Measurements from ENCODE around the gene QSOX1.

Gene QSOX1

GRCh38 chr1:180156631-180157091 is 2.0 kb downstream of the QSOX1 start:
- H3K4me1 Mint-ChIP-seq: peaks cover 28% of the 10 kb centered on the region
- no peak overlapping the region for H3K27ac Mint-ChIP-seq
- no peaks in the 10 kb centered on the region for H3K27me3 Mint-ChIP-seq
- DNase-seq (ENCODE audit: low spot score in 2 of 2) (no peak), ATAC-seq (ENCODE audit: low read depth) (no peak)
- no peaks in the 10 kb centered on the region for H3K9me3 Mint-ChIP-seq
- no peak overlapping the region for H3K4me3 Mint-ChIP-seq
- H3K36me3 Mint-ChIP-seq: peaks cover 1% of the 10 kb centered on the region

- no peak overlapping the region for H3K4me3 Mint-ChIP-seq
- peaks cover 28% of the 10 kb centered on the region for H3K4me1 Mint-ChIP-seq
- no peaks in the 10 kb centered on the region for H3K27me3 Mint-ChIP-seq
- no peaks in the 10 kb centered on the region for H3K9me3 Mint-ChIP-seq
- H3K27ac Mint-ChIP-seq: no peak overlapping the region
- peaks cover 1% of the 10 kb centered on the region for H3K36me3 Mint-ChIP-seq
- no peak for DNase-seq (ENCODE audit: low spot score in 2 of 2)
- no peak for ATAC-seq (ENCODE audit: low read depth)
These were observed 2.4 kb downstream of the QSOX1 start for GRCh38 chr1:180157108-180157507.

DNA sequence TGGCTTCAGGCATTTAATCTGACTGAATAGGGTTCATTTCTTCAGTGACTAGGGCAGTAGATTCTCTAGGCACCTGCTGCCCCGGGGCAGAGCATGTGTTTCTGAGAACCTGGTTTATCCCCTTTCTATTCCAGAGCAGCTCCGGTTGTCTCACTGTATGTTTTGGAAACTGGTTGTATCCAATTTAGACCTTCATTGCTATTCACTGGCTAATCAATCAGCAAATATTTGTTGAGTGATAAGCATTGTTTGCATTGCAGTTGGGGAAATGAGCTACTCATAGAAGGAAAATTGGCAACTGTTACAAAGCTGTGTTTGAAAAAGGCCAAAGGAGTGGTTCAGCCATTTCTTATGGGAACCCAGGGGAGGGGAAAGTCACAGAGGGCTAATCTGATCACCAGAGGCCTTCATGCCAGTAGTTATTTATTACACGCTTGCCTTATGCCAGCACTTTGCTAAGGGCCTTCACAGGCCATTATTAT is 2.9 kb downstream of the QSOX1 start:
- ATAC-seq (ENCODE audit: low read depth) (no peak), DNase-seq (ENCODE audit: low spot score in 2 of 2) (no peak)
- Mint-ChIP-seq H3K4me1 (peaks cover 28% of the 10 kb centered on the region), H3K4me3 (no peak overlapping the region), H3K9me3 (no peaks in the 10 kb centered on the region), H3K36me3 (peaks cover 1% of the 10 kb centered on the region), H3K27ac (no peak overlapping the region), H3K27me3 (no peaks in the 10 kb centered on the region)

DNA sequence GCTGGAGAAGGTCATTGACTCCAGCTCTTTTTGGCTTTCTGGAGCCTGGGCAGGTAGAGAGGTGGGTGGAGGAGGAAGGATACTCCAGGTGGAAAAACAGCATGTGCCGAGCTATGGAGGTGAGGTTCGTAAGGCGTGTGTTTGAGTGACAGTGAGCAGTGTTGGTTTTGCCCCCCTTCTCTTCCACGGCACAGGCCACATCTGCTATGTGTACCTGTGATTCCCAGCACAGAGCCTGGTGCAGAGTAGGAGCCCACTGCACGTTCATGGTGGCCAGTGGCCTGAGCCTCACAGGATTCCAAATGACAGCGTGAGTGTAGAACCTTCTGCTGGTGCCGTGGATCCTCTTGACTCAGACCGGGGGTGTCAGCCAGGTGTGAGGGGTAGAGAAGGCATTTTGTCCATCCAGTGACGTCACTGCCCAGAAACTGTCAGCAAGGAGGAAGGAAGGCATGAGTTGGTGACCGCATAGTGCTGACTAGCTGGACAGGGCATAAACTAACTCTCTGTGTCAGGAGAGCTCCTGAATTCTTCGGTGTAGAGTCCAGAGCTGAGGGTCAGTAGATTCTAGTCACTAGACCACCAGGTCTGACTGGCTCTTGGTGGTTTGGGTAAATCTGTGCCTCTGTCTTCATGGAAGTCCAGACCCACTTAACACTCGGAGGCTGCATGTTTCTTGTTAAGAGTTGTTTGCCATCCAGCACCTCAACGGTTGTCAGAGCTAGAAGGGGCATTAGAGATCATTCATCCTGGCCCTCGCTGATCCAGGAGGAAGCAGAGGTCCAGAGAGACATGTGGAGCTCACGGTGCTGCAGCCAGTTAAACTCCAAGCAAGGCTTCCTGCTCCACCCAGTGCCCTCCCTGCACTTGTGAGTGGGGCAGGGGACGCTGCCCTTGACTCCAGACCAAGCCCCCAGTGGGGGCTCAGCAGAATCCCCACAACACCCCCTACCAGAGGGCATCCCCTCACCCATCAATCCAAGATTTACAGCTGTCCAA is 3.8 kb downstream of the QSOX1 start:
- Mint-ChIP-seq H3K9me3 (no peaks in the 10 kb centered on the region), H3K27ac (no peak overlapping the region), H3K36me3 (peaks cover 1% of the 10 kb centered on the region), H3K27me3 (no peaks in the 10 kb centered on the region), H3K4me3 (no peak overlapping the region), H3K4me1 (peaks cover 28% of the 10 kb centered on the region)
- DNase-seq (ENCODE audit: low spot score in 2 of 2): no peak
- ATAC-seq (ENCODE audit: low read depth): no peak

DNA sequence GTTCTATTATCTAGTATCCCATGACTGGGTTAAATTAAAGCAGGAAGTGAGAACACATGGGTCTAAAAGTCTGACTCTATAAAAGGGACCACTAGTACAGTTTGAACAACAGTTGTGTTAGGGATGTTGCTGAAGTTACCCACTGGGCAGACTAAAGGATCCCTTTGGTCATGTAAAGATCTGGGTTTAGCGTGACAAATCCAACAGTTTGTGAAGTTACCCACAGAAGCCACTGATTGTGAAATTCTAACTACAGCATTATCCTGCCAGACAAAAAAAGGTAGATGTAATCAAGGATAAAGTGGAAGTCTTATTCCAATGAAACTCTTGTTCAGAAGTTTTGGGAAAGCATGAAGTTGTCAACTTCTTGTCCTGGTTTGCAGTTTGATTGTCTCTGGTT is 5.7 kb downstream of the QSOX1 start:
- no peaks in the 10 kb centered on the region for H3K9me3 Mint-ChIP-seq
- H3K36me3 Mint-ChIP-seq: peaks cover 1% of the 10 kb centered on the region
- H3K4me1 Mint-ChIP-seq: peaks cover 23% of the 10 kb centered on the region
- H3K4me3 Mint-ChIP-seq: no peak overlapping the region
- ATAC-seq (ENCODE audit: low read depth): no peak
- H3K27ac Mint-ChIP-seq: no peak overlapping the region
- no peaks in the 10 kb centered on the region for H3K27me3 Mint-ChIP-seq
- DNase-seq (ENCODE audit: low spot score in 2 of 2): no peak

DNA sequence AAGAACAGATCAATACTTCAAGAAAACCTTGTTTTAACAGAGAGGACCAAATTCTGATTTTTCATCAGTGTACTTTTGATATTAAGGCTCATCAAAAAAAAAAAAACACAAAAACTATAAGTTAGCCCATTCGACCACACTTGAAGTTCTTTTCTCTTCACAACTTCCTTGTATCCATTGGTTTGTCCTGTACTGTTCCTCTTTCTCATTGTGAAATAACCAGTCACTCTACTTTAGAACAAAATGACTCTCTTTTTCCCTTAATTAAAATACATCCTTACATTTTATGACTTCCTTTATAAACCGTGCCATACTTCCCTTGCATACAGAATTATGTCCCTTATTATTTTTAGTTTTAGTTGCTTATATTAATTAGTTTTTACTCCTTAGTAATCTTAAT is 8.4 kb downstream of the QSOX1 start:
- Mint-ChIP-seq H3K4me1 (peaks cover 9% of the 10 kb centered on the region), H3K9me3 (no peaks in the 10 kb centered on the region), H3K27me3 (no peaks in the 10 kb centered on the region), H3K36me3 (peaks cover under 1% of the 10 kb centered on the region), H3K27ac (no peak overlapping the region), H3K4me3 (no peak overlapping the region)
- DNase-seq (ENCODE audit: low spot score in 2 of 2): no peak
- ATAC-seq (ENCODE audit: low read depth): no peak

DNA sequence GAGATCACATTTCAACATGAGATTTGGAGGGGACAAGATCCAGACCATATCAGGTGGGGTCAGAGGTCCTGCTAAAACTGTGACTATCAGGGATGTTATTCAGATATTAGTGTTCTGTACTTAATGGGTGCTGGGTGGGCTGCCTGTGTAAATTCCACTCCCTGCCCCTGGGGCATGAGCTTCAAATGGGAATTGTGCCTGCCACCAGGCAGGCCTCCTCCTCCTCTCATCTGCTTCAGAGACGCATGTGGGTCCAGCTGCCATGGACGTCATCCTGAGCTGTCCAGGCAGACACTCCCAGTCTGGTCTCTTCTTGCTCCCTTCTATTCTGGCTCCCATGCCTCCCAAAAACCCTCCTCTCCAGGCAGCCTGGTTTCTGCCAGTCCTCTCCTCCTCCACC is 10.4 kb downstream of the QSOX1 start:
- H3K27me3 Mint-ChIP-seq: no peaks in the 10 kb centered on the region
- H3K9me3 Mint-ChIP-seq: no peaks in the 10 kb centered on the region
- H3K4me3 Mint-ChIP-seq: no peak overlapping the region
- H3K27ac Mint-ChIP-seq: peak overlapping the region; percentile 18
- ATAC-seq (ENCODE audit: low read depth): no peak
- H3K4me1 Mint-ChIP-seq: peaks cover 3% of the 10 kb centered on the region
- no peak for DNase-seq (ENCODE audit: low spot score in 2 of 2)
- no peaks in the 10 kb centered on the region for H3K36me3 Mint-ChIP-seq

DNA sequence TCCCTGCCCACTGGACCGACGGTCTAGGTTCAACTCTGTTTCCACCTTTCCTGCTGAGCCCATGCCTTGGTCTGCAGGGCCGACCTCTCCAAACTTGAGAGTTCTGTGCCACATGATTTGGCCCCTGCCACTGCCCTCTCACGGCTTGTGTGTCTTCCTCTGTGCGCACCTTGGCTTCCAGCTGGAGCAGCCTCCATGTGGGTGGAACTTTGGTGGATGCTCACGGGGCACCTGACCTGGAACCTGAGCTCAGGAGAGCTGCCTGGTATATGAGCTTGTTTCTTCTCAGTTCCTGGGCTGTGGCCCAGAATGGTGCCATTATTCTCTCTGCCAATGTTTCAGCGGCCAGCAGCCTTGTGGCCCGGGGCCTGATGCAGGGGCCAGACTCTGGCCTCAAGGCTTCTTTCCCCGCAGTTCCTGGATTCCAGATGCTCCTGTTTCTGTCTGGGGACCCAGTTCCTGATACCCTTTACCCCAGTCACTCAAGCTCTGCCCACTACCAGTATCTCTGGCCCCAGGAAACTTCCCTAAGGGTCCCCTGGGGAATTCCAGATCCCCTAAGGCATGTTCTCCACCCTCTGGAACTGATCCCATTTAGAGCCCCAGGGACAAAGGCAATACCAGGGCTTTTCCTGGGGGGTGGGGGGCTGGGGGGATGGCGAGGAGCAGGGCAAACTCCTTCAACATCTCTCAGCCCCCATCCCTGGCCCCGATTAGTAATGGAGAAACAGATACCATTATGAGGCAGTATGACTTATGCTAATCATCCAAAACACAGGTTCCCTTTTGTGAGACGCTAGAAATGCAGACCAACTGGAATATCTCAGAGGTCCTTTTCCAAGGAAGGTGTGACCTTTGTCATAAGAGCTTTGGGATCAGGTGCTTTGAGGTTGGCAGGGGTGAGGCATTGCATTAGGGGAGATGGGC is 11.1 kb downstream of the QSOX1 start:
- Mint-ChIP-seq H3K27ac (peak overlapping the region; percentile 18), H3K36me3 (no peaks in the 10 kb centered on the region), H3K27me3 (no peaks in the 10 kb centered on the region), H3K4me1 (peaks cover 3% of the 10 kb centered on the region), H3K4me3 (no peak overlapping the region), H3K9me3 (no peaks in the 10 kb centered on the region)
- DNase-seq (ENCODE audit: low spot score in 2 of 2) (no peak), ATAC-seq (ENCODE audit: low read depth) (no peak)

DNA sequence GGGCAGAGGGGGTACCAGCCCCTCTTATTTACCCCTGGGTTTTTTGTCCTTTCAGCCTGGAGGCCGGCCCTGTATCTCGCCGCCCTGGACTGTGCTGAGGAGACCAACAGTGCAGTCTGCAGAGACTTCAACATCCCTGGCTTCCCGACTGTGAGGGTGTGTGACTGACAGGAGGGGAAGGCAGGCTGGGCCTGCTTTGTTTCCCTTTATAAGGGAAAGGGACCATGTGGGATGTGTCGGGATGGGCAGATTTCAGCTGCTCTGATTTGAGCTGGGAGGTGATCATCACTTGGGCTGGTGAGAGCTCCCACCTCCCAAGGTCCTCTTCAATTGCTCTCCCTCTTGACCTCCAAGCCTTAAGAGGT is 11.7 kb downstream of the QSOX1 start:
- Mint-ChIP-seq H3K27ac (no peak overlapping the region), H3K9me3 (no peaks in the 10 kb centered on the region)
- ATAC-seq (ENCODE audit: low read depth): no peak

DNA sequence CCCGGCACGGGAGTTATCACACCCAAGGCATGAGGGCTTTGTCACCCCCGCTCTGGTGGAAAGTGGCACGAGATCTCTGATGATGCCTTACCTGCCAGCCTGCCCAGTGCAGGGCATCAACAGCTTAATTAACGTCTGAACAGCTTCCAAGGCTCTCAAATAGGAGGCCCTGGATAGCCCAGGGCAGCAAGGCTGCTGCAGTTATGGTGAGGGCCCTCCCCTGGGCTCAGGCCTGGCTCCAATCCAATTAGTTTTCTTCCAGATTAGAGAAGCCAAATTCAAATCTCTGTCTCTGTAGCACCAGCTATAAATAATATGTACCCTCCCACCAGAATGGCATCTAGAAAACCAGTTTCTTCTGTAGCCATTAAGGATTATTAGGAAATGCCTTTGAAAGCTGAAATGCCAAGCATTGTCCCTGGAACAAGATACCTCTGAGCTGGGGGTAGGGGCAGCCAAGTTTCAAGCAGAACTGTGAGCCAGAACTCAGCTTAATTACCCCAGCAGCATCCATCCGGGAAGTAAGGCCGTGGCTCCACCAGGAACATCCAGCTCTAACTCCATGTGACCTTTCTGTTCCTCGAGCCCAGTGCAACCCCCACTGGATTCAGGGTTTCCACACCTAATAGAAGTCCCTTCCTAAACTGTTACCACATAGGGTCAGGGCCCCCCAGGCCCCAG is 12.5 kb downstream of the QSOX1 start:
- H3K27me3 Mint-ChIP-seq: no peaks in the 10 kb centered on the region
- H3K4me3 Mint-ChIP-seq: no peak overlapping the region
- ATAC-seq (ENCODE audit: low read depth) (no peak), DNase-seq (ENCODE audit: low spot score in 2 of 2) (no peak)
- H3K9me3 Mint-ChIP-seq: no peaks in the 10 kb centered on the region
- no peaks in the 10 kb centered on the region for H3K36me3 Mint-ChIP-seq
- no peak overlapping the region for H3K27ac Mint-ChIP-seq
- peaks cover 3% of the 10 kb centered on the region for H3K4me1 Mint-ChIP-seq

More for the DNA sequence above, 11.7 kb downstream of the QSOX1 start:
- Mint-ChIP-seq H3K4me3 (no peak overlapping the region), H3K27me3 (no peaks in the 10 kb centered on the region), H3K36me3 (no peaks in the 10 kb centered on the region), H3K4me1 (peaks cover 3% of the 10 kb centered on the region)
- DNase-seq (ENCODE audit: low spot score in 2 of 2): no peak

DNA sequence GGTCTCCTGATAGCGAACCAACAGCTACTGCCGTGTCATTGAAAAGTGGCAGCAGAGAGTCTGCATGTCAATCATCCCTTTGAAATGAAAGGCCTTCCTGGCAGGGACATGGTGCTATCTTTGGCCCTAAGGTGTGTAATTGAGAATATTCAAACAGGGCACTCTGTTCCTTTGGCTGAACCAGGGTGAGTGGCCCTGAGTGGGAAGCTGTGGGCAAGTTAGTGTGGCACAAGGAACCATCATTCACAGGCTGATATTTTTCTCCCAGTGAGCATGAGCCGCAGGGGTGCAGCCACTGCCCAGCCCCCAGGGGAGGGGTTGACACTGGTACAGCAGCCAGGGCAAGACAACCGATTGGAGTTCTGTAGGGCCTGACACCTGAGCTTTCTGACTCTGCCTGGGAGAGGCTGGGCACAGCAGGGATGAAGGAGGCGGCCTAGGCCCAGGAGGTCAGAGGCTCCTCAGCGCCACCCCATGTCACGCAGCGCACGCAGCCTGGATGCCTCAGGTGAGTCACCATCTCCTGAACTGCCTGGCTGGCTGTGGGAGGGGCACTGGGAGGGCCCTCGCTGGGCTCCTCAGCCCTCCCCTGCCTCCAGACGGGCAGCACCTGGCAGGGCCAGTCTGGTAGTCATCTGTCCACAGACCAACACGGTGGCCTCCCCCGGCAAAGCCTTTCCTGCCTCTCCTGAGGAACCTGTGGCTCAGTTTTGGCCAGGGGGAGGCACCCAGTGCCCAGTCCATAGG is 13.2 kb downstream of the QSOX1 start:
- DNase-seq (ENCODE audit: low spot score in 2 of 2): no peak
- H3K27me3 Mint-ChIP-seq: no peaks in the 10 kb centered on the region
- no peak overlapping the region for H3K27ac Mint-ChIP-seq
- no peak overlapping the region for H3K4me3 Mint-ChIP-seq
- H3K36me3 Mint-ChIP-seq: no peaks in the 10 kb centered on the region
- peaks cover 3% of the 10 kb centered on the region for H3K4me1 Mint-ChIP-seq
- ATAC-seq (ENCODE audit: low read depth): no peak
- no peaks in the 10 kb centered on the region for H3K9me3 Mint-ChIP-seq

DNA sequence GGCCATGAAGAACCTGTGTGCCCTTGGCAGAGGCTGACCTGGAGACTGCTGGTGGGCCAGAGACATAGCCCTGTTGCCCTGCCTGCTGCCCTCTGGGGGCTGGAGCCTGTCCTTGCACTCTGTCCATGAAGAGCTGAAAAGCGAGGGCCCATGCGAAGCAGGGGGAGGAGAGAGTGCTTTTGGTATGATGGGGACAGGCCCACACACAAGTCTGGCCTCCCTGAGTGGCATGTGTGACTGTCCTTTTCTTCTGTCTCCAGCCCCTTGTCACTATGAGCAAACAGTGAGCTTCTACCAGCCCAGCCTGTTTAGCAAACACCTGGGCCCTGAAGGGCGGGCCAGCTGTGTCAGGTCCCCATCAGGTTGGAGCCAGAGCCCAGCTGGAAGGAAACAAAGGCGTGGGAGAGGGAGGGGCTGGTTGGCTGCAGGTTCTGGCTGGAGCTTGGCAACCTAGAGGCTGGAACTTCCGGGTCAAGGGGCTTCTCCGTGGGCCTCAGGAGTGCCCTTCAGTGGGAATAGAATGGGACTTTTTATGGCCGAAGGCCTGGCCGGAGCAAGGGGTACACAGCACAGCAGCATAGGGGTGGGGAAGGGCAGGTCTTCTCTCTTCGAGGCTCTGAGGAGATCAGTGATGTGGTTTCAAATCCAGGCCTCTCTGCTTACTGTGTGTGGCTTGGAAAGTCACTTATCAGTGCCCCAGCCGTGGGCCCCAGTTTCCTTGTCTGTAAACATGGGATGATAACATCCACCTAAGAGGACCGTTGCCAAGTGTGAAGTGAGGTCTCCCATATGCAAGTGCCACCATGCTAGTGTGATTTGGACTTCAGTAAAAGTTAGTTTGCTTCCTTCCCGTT is 14.3 kb downstream of the QSOX1 start:
- no peaks in the 10 kb centered on the region for H3K36me3 Mint-ChIP-seq
- no peak overlapping the region for H3K4me3 Mint-ChIP-seq
- no peaks in the 10 kb centered on the region for H3K9me3 Mint-ChIP-seq
- no peak overlapping the region for H3K27ac Mint-ChIP-seq
- peak; percentile 69 for ATAC-seq (ENCODE audit: low read depth)
- no peaks in the 10 kb centered on the region for H3K4me1 Mint-ChIP-seq
- no peaks in the 10 kb centered on the region for H3K27me3 Mint-ChIP-seq
- DNase-seq (ENCODE audit: low spot score in 2 of 2): no peak
